ENCODE measurements around the gene RGS5.

GRCh38 chr1:163203561-163203960 is 845 bp upstream of the RGS5 start:
- TF ChIP-seq POLR2AphosphoS5 (IDR thresholded peaks at IDR 0.05): no peak
- TF ChIP-seq CTCF (IDR thresholded peaks at IDR 0.05): no peak
- no peak for TF ChIP-seq POLR2A (IDR thresholded peaks at IDR 0.05)
